GM18502 (cell line): ENCODE data around the gene ERN1.
"Not testable (repeated sequence)": the region's sequence is repeated elsewhere in the genome, so short reads cannot be mapped to it uniquely, and the experiment has no call there.

Experiments used
- ATAC-seq: cut with Tn5 transposase; IDR thresholded peaks from one replicate; pipeline ENCODE4 v1.9.1; 2021; ENCODE audit warnings: mild to moderate bottlenecking; ENCODE audit not compliant: unreplicated experiment, poor library complexity

The ERN1 gene

GRCh38 chr17:64129765-64130558 lies at the start of gene ERN1:
Gene ERN1, minus strand, starts transcription at chr17:64130144. Its CDS starts 115 bp downstream, at chr17:64130029.
- peak; percentile 79 for ATAC-seq

DNA sequence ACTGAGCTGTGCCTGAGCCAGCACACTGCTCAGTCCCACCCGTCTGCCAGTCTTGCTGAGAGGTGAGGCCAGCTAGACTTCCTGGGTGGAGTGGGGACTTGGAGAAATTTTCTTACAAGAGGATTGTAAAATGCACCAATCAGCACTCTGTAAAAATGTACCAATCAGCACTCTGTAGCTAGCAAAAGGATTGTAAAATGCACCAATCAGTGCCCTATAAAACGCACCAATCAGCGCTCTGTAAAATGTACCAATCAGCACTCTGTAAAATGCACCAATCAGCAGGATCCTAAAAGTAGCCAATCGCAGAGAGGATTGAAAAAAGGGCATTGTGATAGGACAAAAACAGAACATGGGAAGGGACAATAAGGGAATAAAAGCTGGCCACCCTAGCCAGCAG lies 49.1 kb upstream of the ERN1 start:
- ATAC-seq = not testable (repeated sequence)

DNA sequence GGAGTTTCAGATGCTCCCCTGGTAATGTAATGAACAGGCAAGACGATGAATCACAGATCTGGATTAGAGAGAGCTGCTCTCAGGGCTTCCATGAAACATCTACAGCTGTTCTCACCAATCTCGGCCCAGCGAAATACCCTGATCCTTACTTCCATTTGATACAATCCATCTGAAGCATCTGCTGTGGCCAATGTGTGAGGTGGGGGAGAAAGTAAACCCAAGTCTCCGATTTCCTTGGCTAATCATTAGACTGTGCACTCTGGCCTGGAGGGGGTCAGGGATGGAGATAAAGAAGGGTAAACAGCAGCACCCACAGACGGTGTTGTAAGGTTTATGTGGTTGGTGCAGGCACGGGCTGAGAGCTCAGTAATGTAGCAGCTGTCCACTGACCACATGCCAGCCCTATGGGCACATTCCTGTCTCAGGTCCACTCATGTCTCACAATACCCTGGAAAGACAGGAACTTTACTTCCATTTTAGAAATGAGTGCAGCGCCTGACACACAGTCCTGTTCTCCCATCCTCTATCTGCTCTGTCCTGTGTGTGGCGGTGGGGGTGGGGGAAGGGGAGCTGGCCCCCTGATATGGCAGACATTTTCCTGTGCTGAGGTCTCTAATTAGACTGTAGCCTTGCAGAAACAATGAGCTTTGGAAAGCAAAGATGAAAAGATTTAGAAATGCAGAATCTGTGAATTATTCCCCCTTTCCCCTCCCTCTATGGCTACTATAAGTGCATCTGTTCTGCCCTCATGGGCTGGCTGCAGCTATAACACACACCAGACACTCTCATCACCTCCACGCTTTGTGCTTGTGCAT lies 48.3 kb upstream of the ERN1 start:
- no peak for ATAC-seq

DNA sequence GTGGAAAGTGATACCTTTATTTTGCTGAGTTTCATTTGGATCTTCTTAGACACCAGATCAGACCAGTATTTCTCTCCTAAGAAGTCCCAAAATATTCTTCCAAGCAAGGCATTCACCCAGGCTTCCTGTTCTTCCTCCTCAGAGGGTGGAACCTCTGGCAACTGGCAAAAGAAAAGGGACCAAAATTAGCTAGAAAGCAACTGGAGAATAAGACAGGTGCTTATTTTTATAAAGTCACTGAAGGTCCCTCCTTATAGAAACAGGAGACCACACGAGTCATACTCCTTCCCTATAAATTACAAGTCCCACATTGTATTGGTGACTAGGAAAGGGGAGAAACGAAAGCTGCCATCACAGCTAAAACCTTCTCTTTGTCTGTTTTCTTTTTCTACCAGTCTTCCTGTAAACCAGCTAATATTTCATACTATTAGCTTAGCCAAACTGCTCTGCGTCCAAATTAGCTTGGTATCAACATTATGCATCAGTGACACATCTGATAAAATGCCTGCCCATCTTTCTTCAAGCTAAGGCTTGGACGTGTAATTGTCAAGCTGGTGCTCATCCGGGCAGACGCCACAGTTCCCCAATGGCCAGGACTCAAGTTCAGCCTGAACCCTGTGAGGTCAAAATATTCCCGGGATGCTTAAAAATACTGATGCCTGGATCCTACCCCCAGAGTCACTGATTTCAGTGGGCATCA lies 47.5 kb upstream of the ERN1 start:
- no peak for ATAC-seq

GRCh38 chr17:64176556-64176955 lies 46.6 kb upstream of the ERN1 start:
- no peak for ATAC-seq

GRCh38 chr17:64174686-64175456 lies 44.9 kb upstream of the ERN1 start:
- no peak for ATAC-seq

DNA sequence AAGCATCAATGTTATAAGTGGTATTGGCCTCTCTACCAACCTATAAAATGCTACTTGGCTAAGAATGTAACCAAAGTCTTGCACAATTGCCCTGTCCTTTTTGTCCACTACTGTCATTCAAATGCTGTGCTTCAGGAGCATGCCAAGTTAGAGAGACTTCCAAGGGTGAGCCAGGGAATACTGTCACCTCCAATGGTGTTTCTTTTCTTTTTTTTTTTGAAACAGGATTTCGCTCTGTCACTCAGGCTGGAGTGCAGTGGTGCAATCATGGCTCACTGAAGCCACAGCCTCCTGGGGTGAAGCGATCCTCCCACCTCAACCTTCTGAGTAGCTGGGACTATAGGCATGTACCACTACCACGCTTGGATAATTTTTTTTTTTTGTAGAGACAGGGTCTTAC lies 43.7 kb upstream of the ERN1 start:
- no peak for ATAC-seq

DNA sequence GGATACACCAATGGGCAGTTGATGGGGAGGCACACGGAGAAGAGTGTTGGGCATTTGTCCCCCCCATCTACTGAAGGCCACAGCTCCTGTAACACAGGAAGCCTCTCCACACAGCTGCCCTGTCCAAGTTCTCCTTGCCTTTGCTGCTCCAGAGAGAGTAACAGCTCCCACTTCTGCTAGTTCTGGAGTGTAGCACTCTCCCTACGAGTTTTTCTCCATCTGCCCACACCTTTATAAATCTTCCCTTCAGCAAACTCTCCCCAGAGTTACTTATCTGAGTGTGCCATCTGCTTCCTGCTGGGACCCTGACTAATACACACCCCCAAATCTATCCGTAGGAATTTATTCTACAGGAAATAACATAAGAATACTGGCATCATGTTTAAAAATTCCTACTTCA lies 42.6 kb upstream of the ERN1 start:
- no peak for ATAC-seq

- no peak for ATAC-seq
These were observed 41.1 kb upstream of the ERN1 start for GRCh38 chr17:64171041-64171440.

DNA sequence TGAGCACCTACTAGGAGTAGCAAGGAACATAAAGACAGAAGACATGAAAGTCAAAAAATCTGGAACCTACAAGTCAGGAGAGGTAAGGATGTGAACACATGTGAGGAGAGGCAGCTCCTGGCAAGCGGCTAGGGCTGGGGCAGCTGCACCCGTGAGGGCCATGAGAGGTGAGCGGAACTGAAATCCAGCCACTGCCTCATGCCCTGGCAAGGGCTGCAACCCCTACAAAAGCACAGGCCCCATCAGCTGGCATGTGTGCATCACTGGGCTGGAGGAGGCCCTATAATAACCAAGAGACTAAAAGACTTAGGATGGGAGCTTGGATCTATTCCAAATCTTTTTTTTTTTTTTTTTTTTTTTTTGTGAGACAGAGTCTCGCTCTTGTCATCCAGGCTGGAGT lies 40.3 kb upstream of the ERN1 start:
- ATAC-seq = no peak

- ATAC-seq = not testable (repeated sequence)
These were observed 37.7 kb upstream of the ERN1 start for GRCh38 chr17:64167666-64168065.

- ATAC-seq = no peak
These were observed 36.9 kb upstream of the ERN1 start for GRCh38 chr17:64166876-64167275.

GRCh38 chr17:64165347-64165746 lies 35.4 kb upstream of the ERN1 start:
- no peak for ATAC-seq

DNA sequence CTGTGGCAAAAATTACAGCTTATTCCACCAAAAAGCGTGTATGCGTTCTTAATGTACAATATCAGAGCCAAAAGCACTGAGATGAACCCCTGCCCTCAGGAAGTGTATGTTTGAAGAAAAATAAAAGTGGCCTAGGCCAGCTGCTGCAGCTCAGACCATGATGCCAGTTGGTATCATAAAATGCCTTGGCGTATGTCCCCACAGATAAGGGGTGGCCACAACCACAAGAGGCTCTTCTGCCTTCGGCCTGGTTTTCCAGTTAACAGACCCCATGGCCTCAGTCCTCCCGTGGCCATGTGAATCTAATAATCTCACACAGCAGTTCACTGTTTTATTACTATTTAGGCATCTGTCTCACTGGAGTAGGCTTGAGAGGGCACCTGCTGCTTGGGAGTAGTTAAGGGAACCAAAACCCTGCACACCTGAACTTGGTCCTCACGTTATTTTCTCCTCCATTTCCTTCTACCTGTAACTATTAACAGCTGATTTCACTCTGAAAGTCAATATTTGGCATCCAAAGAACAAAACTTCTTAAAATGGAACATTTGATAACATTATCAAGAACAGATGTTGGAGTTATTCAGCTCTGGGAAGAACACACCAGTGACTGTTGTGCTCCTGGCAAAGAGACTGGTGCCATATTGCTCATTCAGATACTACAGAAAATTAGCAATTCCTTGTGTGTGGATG lies 34.8 kb upstream of the ERN1 start:
- ATAC-seq = no peak

GRCh38 chr17:64163468-64163867 lies 33.5 kb upstream of the ERN1 start:
- ATAC-seq = no peak

GRCh38 chr17:64162554-64162953 lies 32.6 kb upstream of the ERN1 start:
- ATAC-seq = no peak

DNA sequence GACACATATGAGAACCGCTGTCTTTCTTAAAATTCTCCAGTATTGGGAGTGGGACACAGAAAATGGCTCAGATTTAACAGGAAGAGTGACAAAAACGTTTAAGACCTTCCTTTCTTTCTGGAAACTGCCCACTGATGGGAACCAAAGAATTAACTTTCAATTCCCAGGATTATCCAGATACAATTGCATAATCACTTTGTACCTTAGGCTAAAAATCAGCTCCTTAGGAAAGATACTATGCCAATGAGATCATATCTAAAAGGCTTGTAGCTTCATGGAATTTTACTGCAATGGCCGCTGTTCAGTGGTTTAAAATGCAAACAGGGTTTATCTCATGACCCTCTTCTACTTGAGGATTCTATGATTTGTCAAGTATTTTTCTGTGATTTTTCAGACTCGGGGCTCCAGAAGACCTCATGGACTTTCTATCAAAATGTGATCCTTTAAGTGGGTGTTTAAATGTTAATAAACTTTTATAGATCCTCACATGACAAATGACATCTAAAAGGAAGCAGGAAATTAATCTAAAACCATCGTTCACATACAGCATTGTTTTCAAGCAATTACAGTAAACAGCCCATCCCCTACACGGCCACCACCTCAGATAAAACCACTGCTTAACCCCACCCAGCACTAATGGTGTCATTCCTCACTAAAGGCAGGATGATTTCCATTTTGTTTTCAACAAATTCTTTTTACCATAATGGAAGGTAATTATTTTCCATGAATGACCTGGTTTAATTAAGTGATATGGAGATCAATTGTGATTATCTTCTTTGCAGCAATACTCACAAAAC lies 31.6 kb upstream of the ERN1 start:
- ATAC-seq = no peak

DNA sequence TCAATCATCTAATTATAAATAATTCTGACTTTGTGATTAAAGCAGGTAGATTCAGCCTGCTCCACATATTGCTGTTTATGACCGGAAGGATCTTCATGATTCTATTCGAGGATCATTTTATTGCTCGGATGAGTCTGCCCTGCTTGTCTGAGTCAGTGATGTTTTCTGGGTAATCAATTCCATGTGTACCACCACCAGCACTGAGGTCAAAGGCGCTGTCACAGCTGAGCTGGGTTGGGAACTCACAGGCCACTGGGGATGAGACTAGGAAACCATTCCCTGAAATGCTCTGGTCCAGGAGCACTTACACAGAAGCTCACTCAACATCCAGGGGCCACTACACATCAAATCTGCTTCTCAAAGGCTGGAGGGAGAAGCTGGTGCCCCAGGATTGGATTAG lies 30.4 kb upstream of the ERN1 start:
- no peak for ATAC-seq
